OCI-LY7 (cell line): Measurements from ENCODE around the gene FGF21. TPM values are rescaled to one million over a fixed set of nuclear protein-coding genes. Genes with fewer than 3 reads are reported as not detected.

Experiments
- BruUV-seq: library from RNA; stranded (reverse); fragments of 400-500 nt; replicated peaks from 2 replicates; lab custom pipeline; 2021; lab: Mats Ljungman, UMichigan
- CTCF ChIA-PET: fragments of 300-600 bp; sonication (Branson Sonifier 250); formaldehyde crosslinking; loops from one replicate; lab custom pipeline; 2022; ENCODE audit warnings: antibody characterized with exemption; ENCODE audit not compliant: unreplicated experiment; lab: Charles Lee
- POLR2A ChIA-PET: fragments of 300-600 bp; sonication (Branson Sonifier 250); formaldehyde crosslinking; loops from one replicate; lab custom pipeline; 2022; ENCODE audit warnings: antibody characterized with exemption; lab: Charles Lee
- DNase-seq: peaks from one replicate; pipeline ENCODE4 v3.0.0-alpha.2; 2015; ENCODE audit warnings: low spot score
- H2AFZ ChIP-seq: fragments of 200-600 bp; sonication (generic), shearing (Covaris generic); 2 replicates; pipeline ENCODE4 v1.6.1; 2014; ENCODE audit warnings: mild to moderate bottlenecking, antibody characterized with exemption, low read length, moderate library complexity
- H3K27ac ChIP-seq: fragments of 200-600 bp; sonication (generic); 2 replicates; pipeline ENCODE4 v1.5.1; 2014; ENCODE audit warnings: mixed run types, low read depth, mild to moderate bottlenecking, moderate library complexity, low read length, inconsistent platforms; ENCODE audit not compliant: poor library complexity, severe bottlenecking
- H3K36me3 ChIP-seq: fragments of 200-600 bp; sonication (generic); 2 replicates; pipeline ENCODE4 v1.6.1; 2014; ENCODE audit warnings: mild to moderate bottlenecking, antibody characterized with exemption, low read length, moderate library complexity, mixed read lengths; ENCODE audit not compliant: insufficient read depth
- H3K4me1 ChIP-seq: fragments of 200-600 bp; sonication (generic); 2 replicates; pipeline ENCODE4 v1.5.1; 2014; ENCODE audit warnings: mild to moderate bottlenecking, low read length; ENCODE audit not compliant: insufficient read depth, poor library complexity, severe bottlenecking
- H3K4me2 ChIP-seq: fragments of 200-600 bp; sonication (generic); 2 replicates; pipeline ENCODE4 v1.6.1; 2014; ENCODE audit warnings: mild to moderate bottlenecking, low read length
- H3K4me3 ChIP-seq: fragments of 200-600 bp; sonication (generic); 2 replicates; pipeline ENCODE4 v1.5.1; 2014; ENCODE audit warnings: mild to moderate bottlenecking, low read depth, low read length; ENCODE audit not compliant: poor library complexity, severe bottlenecking
- H3K79me2 ChIP-seq: fragments of 200-600 bp; sonication (generic); 2 replicates; pipeline ENCODE4 v1.6.1; 2016; ENCODE audit warnings: low read depth, mild to moderate bottlenecking, low read length, moderate library complexity, mixed read lengths; ENCODE audit not compliant: insufficient read depth
- H3K9me2 ChIP-seq: fragments of 200-600 bp; sonication (generic); 2 replicates; pipeline ENCODE4 v1.6.1; 2016; ENCODE audit warnings: mild to moderate bottlenecking, low read length, mixed read lengths; ENCODE audit not compliant: insufficient read depth
- H3K9me3 ChIP-seq: fragments of 200-600 bp; sonication (generic); 2 replicates; pipeline ENCODE4 v1.6.1; 2014; ENCODE audit warnings: mild to moderate bottlenecking, mixed run types, low read length, mixed read lengths
- H4K20me1 ChIP-seq: fragments of 200-600 bp; sonication (generic); 2 replicates; pipeline ENCODE4 v1.6.1; 2014; ENCODE audit warnings: mild to moderate bottlenecking, antibody characterized with exemption, low read length, moderate library complexity, mixed read lengths; ENCODE audit not compliant: insufficient read depth
- CTCF ChIP-seq: fragments of 200-600 bp; sonication (generic); conservative IDR thresholded peaks from 2 replicates; pipeline ENCODE4 v1.5.1; 2014; ENCODE audit warnings: mild to moderate bottlenecking, antibody characterized with exemption, low read length, moderate library complexity, mixed read lengths
- EZH2phosphoT487 ChIP-seq: fragments of 200-600 bp; sonication (generic); IDR thresholded peaks from 2 replicates; pipeline ENCODE4 v1.6.1; 2018; ENCODE audit warnings: low read depth, borderline replicate concordance, mild to moderate bottlenecking, mixed run types, antibody characterized with exemption, low read length, moderate library complexity, mixed read lengths
- intact Hi-C: fragments of 100-400 bp; cut with micrococcal nuclease; formaldehyde crosslinking; loops from one replicate; pipeline ENCODE4 v1.10.0; 2022; ENCODE audit not compliant: unreplicated experiment
- total RNA-seq, 2 experiments: library from RNA; depleted of rRNA in 1 of 2; stranded (reverse); fragments of >200 nt in 1 of 2; shearing (Covaris generic) in 1 of 2; gene quantifications; 2 replicates each; pipeline ENCODE4 v1.2.3, GENCODE V29; 2014 to 2022

FGF21 gene
- total RNA-seq, 2 experiments from 2014 or later = not detected

- Histone ChIP-seq H2AFZ (no peak overlapping the region), H3K79me2 (no peaks in the 10 kb centered on the region), H4K20me1 (no peaks in the 10 kb centered on the region), H3K4me2 (no peak overlapping the region), H3K9me3 (no peaks in the 10 kb centered on the region), H3K9me2 (no peaks in the 10 kb centered on the region), H3K36me3 (no peaks in the 10 kb centered on the region), H3K27ac (no peak overlapping the region), H3K4me3 (no peak overlapping the region), H3K4me1 (peaks cover 5% of the 10 kb centered on the region)
- no TSS peak for BruUV-seq
- no peak for TF ChIP-seq EZH2phosphoT487
- no peak for TF ChIP-seq CTCF
- ChIA-PET POLR2A (no interaction called here), CTCF (no interaction called here)
- intact Hi-C loops = loop anchor here (5.0 kb wide), 1 partner anchor 88 kb away; the partner anchor contains the start of gene CA11
- no peak for DNase-seq
Measured at GRCh38 chr19:48735031-48735615, 20.2 kb upstream of the FGF21 start.

- H3K9me3 ChIP-seq = no peaks in the 10 kb centered on the region
- no peak overlapping the region for H3K27ac ChIP-seq
- BruUV-seq = no TSS peak
- CTCF ChIA-PET = interaction anchor here (0.7 kb wide), 1 partner anchor 282 kb away, joined by 3 read pairs; no protein-coding TSS in a partner anchor
- H3K4me3 ChIP-seq = no peak overlapping the region
- H4K20me1 ChIP-seq = no peaks in the 10 kb centered on the region
- TF ChIP-seq CTCF (no peak), EZH2phosphoT487 (no peak)
- DNase-seq = no peak
- H3K79me2 ChIP-seq = no peaks in the 10 kb centered on the region
- H3K9me2 ChIP-seq = no peaks in the 10 kb centered on the region
- peaks cover 20% of the 10 kb centered on the region for H3K4me1 ChIP-seq
- no peak overlapping the region for H3K4me2 ChIP-seq
- POLR2A ChIA-PET = interaction anchor here (0.5 kb wide), 1 partner anchor 104 kb away, joined by 6 read pairs; no protein-coding TSS in a partner anchor
- no peaks in the 10 kb centered on the region for H3K36me3 ChIP-seq
- intact Hi-C loops = loop anchor here (5.0 kb wide), 1 partner anchor 90 kb away; the partner anchor contains the start of gene CA11
- no peak overlapping the region for H2AFZ ChIP-seq
Measured at GRCh38 chr19:48737360-48737998, 17.8 kb upstream of the FGF21 start.
